GM12878 (cell line): Measurements from ENCODE around the gene UTP4.
"Not testable (repeated sequence)": the region's sequence is repeated elsewhere in the genome, so short reads cannot be mapped to it uniquely, and the experiment has no call there.

ENCODE experiments used
- CTCF ChIP-seq, 3 experiments: IDR thresholded peaks in 2 of 3; conservative IDR thresholded peaks in 1 of 3; 2 replicates each; pipeline ENCODE4 v1.5.1; 2011; ENCODE audit warnings: low read depth in 3 of 3, low read length in 3 of 3, mild to moderate bottlenecking in 3 of 3, control low read depth in 2 of 3, moderate library complexity in 2 of 3, inconsistent platforms in 1 of 3, mixed read lengths in 1 of 3; ENCODE audit not compliant: control insufficient read depth in 2 of 3, insufficient read depth in 1 of 3; ENCODE audit errors: extremely low read depth in 1 of 3
- EED ChIP-seq: sonication (generic); IDR thresholded peaks from 2 replicates; pipeline ENCODE4 v1.6.1; 2016; ENCODE audit warnings: antibody characterized with exemption, low read depth
- EZH2 ChIP-seq: IDR thresholded peaks from 2 replicates; pipeline ENCODE4 v1.6.1; 2012; ENCODE audit warnings: low read depth, mild to moderate bottlenecking, control low read depth, inconsistent platforms, low read length, borderline replicate concordance; ENCODE audit not compliant: control insufficient read depth
- GABPA ChIP-seq: IDR thresholded peaks from 2 replicates; pipeline ENCODE4 v1.6.1; 2014; ENCODE audit warnings: antibody characterized with exemption, low read depth, mild to moderate bottlenecking, inconsistent platforms
- HDAC2 ChIP-seq: fragments of 200-600 bp; sonication (generic); IDR thresholded peaks from 2 replicates; pipeline ENCODE4 v1.6.1; 2017
- NR2C2 ChIP-seq: IDR thresholded peaks from 2 replicates; pipeline ENCODE4 v1.6.1; 2011; ENCODE audit warnings: borderline replicate concordance, low read depth; ENCODE audit not compliant: control insufficient read depth, insufficient read length
- PRDM15 ChIP-seq: fragments of 450-650 bp; formaldehyde crosslinking; IDR thresholded peaks from 2 replicates; pipeline ENCODE4 v1.4.0; 2020; ENCODE audit warnings: mild to moderate bottlenecking, moderate library complexity
- SIX5 ChIP-seq: IDR thresholded peaks from 2 replicates; pipeline ENCODE4 v1.6.1; 2011; ENCODE audit warnings: mild to moderate bottlenecking, low read depth, low read length, moderate library complexity; ENCODE audit not compliant: severe bottlenecking
- SMAD1 ChIP-seq: fragments of 450-650 bp; IDR thresholded peaks from 2 replicates; pipeline ENCODE4 v1.6.1; 2018; ENCODE audit warnings: mild to moderate bottlenecking, low read depth; ENCODE audit not compliant: partially characterized antibody
- STAT1 ChIP-seq: fragments of 450-650 bp; conservative IDR thresholded peaks from 2 replicates; pipeline ENCODE4 v1.6.1; 2014; ENCODE audit warnings: antibody characterized with exemption, mild to moderate bottlenecking
- TCF12 ChIP-seq: IDR thresholded peaks from 2 replicates; pipeline ENCODE4 v1.6.1; 2011; ENCODE audit warnings: low read depth, mild to moderate bottlenecking, low read length

GRCh38 chr16:69124406-69124805, 8.0 kb upstream of the UTP4 start:
- not testable (repeated sequence) for TF ChIP-seq CTCF (IDR thresholded peaks at IDR 0.05 in 2 of 3, conservative IDR thresholded peaks at IDR 0.05 in 1 of 3; ENCODE audit: control insufficient read depth in 2 of 3, extremely low read depth in 1 of 3, insufficient read depth in 1 of 3, low read depth in 3 of 3, low read length in 3 of 3); HDAC2; SMAD1; STAT1; EZH2; NR2C2; GABPA; PRDM15 (CRISPR knock-in tag); TCF12; EED; SIX5
